ENCODE measurements around the gene SLC7A5. TPM values are rescaled to one million over a fixed set of nuclear protein-coding genes. Genes with fewer than 3 reads are reported as not detected.
"Not testable (repeated sequence)": the region's sequence is repeated elsewhere in the genome, so short reads cannot be mapped to it uniquely, and the experiment has no call there.

The SLC7A5 gene
- total RNA-seq, 1 donor from 2014 or later = 3.9 TPM

- no peak for ATAC-seq (ENCODE audit: poor library complexity)
- DNase-seq = no peak
- intact Hi-C loops (cut with DNase I) = no loop called here
Measured at GRCh38 chr16:87828907-87829621, 40.2 kb downstream of the SLC7A5 start.

GRCh38 chr16:87828071-87828906, 41.0 kb downstream of the SLC7A5 start:
- intact Hi-C loops (cut with DNase I) = no loop called here
- DNase-seq (no peak), ATAC-seq (ENCODE audit: poor library complexity) (no peak)

- DNase-seq; intact Hi-C loops (cut with DNase I); ATAC-seq (ENCODE audit: poor library complexity): not testable (repeated sequence)
Measured at GRCh38 chr16:87827588-87827915, 41.8 kb downstream of the SLC7A5 start.

DNA sequence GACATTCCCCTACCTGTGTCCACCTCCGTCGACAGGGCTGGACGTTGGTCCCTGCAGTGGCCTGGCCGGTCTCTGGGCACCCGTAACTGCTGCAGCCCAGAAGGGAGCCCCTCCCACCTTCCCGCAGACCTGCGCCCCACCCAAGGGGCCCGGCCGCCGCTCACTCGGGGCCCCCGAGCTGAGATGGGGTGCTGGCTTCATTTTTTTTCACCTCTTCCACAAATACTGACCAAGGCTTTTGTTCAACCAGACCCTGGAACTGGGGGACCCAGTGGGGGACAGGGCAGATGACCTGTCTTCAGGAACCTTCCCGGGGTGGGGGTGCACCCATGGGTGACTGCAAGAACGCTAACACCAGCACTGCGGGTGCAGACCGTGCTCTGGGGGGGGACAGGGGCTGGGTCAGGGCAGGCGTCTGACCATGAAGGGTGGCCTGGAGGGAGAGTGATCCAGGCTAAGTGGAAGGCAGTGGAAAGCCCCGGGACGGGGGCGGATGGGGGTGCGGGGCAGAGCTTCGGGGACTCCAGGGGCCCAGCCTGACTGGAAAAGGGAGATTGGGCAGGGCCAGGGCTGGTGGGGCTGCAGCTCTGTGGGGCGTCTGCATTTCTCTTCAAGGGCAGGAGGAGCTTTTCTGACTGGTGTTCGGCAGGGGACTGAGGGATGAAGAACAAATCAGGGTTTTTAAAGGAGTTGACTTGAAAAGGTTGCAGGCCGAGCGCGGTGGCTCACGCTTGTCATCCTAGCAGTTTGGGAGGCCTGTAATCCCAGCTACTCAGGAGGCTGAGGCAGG, 42.3 kb downstream of the SLC7A5 start:
- intact Hi-C loops (cut with DNase I) = no loop called here
- ATAC-seq (ENCODE audit: poor library complexity) = no peak
- no peak for DNase-seq

- ATAC-seq (ENCODE audit: poor library complexity); intact Hi-C loops (cut with DNase I); DNase-seq: not testable (repeated sequence)
Measured at GRCh38 chr16:87826407-87826797, 42.9 kb downstream of the SLC7A5 start.

GRCh38 chr16:87825842-87826120, 43.5 kb downstream of the SLC7A5 start:
- DNase-seq; ATAC-seq (ENCODE audit: poor library complexity); intact Hi-C loops (cut with DNase I): not testable (repeated sequence)

GRCh38 chr16:87824991-87825841, 44.1 kb downstream of the SLC7A5 start:
- intact Hi-C loops (cut with DNase I) = no loop called here
- DNase-seq = no peak
- no peak for ATAC-seq (ENCODE audit: poor library complexity)

DNA sequence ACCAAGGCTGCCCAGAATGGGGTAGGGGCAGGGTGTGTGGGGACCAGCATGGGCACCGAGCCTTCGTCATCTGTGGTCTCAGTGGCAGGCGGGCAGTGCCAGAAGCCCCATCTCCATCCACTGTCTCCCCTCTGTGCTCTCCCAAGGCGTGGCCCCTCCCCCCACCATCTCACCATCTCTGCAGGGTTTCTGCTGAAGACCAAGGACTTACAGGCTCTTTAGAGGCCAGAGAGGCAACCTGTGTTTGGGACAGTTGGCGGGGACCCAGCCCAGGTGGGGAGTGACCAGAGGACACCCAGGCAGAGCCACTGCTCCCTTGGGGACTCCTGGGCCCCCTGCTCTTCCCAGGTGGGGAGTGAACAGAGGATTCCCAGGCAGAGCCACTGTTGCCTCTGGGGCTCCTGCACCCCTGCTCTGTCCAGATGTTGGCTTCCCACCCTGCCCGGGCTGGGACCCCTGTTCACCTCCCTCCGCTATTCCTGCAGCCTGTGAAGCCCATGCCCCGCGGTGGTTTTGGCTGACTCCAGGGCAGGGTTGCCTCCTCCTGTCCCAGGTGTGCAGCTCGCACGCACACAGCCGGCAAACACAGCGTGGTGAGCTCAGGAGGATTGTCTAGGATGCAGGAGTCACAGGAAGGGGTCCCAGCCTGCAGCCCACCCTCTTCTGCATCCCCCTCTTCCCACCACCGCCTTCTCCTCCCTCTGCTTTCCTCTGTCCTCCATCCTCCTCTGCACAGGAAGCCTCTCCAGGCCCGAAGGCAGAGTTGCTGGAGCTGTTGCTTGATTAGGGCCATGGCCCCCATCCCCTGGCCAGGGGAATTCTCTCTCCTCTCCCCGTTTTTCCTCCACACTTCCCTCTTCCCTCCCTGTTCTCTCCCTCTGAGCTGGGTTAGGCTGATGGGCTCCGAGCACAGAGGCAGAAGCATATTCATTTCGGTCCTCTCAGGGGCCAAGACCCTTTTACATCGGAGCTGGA, 45.0 kb downstream of the SLC7A5 start:
- intact Hi-C loops (cut with DNase I) = no loop called here
- no peak for DNase-seq
- no peak for ATAC-seq (ENCODE audit: poor library complexity)

DNA sequence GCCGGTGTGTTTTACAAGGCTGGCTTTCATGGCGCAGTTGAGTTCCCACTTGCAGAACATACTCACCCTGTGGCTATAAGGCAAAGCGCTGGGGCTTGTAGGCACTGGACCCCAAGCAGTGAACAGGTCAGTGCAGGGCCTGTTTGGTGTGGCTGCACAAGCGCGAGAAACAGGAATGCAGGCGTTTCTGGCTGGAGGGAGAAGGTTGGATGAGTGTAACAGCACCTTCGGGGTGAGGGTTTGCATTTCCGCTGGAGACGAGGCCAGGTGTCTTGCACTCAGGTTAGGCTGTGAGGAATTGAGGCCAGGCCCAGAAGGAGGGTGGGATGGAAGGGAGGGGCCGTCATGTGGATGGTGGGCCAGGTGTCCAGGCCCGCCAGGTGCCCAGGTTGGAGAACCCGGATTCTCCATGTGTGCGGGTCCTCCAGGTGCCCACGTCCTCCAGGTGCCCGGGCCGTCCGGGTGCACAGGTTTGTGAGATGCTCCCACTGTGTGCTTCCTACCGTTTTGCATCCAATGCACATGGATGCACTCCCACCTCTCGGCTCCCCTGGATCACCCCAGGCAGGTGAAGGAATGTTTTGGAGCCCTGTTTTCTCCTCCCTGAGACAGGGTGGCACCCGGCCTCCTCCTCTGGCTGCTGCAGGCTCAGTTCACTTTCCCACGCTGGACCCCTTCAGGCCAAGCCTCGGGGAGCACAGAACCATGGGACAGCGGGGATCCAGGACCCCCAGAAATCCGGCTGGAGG, 46.0 kb downstream of the SLC7A5 start:
- ATAC-seq (ENCODE audit: poor library complexity) = no peak
- no peak for DNase-seq
- intact Hi-C loops (cut with DNase I) = no loop called here

DNA sequence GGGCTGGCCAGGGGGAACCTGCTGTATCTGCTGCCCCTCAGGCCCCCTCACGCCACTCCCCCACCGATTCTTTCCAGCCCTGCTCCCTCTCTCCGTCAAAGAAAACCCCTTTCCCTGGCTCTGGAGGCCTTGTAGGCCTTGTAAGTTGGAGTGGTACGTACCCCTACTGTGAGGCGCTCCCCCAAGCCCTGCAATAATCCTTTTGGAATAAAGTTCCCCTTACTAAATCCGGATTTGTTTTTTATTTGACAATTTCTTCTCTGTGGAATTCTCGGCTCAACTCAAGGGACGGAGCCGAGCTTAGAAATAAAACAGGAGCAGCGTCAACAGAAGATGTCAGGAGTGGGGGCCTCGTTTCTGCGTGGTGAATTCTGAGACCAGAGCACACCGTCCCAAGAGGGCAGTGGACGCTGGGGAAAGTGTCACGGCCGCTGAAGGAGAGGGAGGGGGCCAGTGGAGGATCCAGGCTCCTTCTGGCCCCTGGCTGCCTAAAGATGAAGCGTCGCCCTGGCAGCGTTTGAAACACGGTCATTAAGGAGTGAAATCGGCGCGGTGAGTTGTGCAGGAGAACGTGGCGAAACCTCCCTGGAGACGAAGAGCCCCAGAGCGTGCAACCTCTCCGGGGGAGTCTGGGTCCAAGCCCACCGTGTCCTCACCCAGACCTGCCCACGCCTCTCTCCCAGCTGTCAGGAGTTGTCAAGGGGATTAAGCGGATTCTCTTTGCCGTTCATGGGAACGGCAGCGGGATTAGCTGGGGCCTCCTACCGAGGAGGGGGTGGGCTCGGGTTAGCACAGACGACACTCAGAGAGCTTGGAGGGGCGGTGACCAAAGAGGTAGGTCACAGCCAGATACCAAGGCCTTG, 47.0 kb downstream of the SLC7A5 start:
- ATAC-seq (ENCODE audit: poor library complexity) = no peak
- intact Hi-C loops (cut with DNase I) = no loop called here
- DNase-seq = no peak

DNA sequence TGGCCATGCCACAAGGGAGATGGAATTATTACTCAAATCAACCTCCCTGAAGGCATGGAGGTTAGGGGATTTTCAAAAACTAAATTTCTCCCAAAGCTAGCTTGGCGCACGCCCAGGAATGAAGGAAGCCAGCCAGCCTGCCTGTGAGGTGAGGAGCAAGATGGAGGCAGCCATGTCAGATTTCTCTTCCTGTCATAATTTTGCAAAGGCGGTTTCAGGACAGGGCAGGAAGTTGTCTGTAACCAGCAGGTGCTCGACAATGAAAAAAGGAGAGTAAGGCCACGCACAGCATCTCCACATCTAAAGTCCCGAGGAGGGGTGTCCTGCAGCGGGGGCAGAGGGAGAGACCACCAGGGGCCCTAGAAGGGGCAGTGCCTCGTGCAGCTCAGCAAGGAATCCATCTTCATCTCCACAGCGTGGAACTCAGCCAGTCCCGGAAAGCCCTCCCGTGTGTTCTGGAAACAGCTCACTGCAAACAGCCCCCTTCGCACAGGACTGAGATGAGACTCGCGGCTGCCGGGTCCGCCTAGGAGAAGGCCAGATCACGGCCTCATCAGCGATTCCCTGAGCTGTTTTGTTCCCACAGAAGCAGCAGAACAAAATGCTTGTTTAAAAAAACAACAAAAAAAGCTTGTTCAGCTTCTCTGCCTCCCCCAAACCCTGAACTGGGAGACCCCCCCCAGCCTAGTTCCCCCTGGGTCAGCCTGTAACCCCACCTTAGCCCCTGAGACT, 47.8 kb downstream of the SLC7A5 start:
- intact Hi-C loops (cut with DNase I) = no loop called here
- DNase-seq (no peak), ATAC-seq (ENCODE audit: poor library complexity) (no peak)

GRCh38 chr16:87819983-87820382, 49.3 kb downstream of the SLC7A5 start:
- ATAC-seq (ENCODE audit: poor library complexity) = no peak
- intact Hi-C loops (cut with DNase I) = no loop called here
- no peak for DNase-seq

DNA sequence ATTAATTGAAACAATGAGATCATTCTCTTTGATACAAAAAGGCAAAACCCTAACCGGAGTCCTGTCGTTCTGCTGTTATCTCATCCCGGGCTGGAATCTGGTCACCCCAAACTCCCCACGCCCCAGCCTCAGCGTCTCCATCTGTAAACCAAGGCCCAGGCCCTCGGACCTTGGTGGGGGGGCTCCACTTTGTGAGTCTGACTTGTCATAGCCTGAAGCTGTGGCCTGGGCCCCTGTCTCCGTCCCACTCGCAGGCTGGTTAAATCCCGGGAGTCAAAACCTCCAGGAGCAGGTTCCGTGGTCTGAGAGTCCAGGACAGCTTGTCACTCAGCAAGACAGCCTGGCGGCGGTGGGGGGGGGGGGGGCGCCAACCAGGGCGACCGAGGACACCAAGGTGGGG, 50.0 kb downstream of the SLC7A5 start:
- intact Hi-C loops (cut with DNase I) = no loop called here
- ATAC-seq (ENCODE audit: poor library complexity) (no peak), DNase-seq (no peak)

- ATAC-seq (ENCODE audit: poor library complexity) (no peak), DNase-seq (no peak)
- intact Hi-C loops (cut with DNase I) = no loop called here
Measured at GRCh38 chr16:87818533-87819161, 50.7 kb downstream of the SLC7A5 start.

GRCh38 chr16:87817910-87818309, 51.4 kb downstream of the SLC7A5 start:
- intact Hi-C loops (cut with DNase I) = no loop called here
- no peak for ATAC-seq (ENCODE audit: poor library complexity)
- no peak for DNase-seq
